NCI-H69 (cell line): Measurements from ENCODE around the gene CPSF4L.
A peak's percentile ranks its signal among the peaks of the same experiment; 100 is the strongest.

Source experiments
- DNase-seq: peaks from one replicate; lab custom pipeline; 2025; lab: John Stamatoyannopoulos, UW

CPSF4L gene

GRCh38 chr17:73232587-73233373 is 28.9 kb downstream of the CPSF4L start:
- peak; percentile 74 for DNase-seq

GRCh38 chr17:73231841-73232586 is 29.7 kb downstream of the CPSF4L start:
- peak; percentile 99 for DNase-seq

GRCh38 chr17:73231395-73231794 is 30.3 kb downstream of the CPSF4L start:
- peak; percentile 60 for DNase-seq

GRCh38 chr17:73230088-73230487 is 31.6 kb downstream of the CPSF4L start:
- no peak for DNase-seq

- DNase-seq: peak; percentile 67
These were observed 32.9 kb downstream of the CPSF4L start for GRCh38 chr17:73228748-73229236.

GRCh38 chr17:73227944-73228343 is 33.7 kb downstream of the CPSF4L start:
- DNase-seq: no peak

- DNase-seq: peak; percentile 18
These were observed 34.3 kb downstream of the CPSF4L start for GRCh38 chr17:73227379-73227778.

- peak; percentile 56 for DNase-seq
These were observed 35.0 kb downstream of the CPSF4L start for GRCh38 chr17:73226556-73227172.

GRCh38 chr17:73224663-73225305 is 36.9 kb downstream of the CPSF4L start:
- DNase-seq: no peak

GRCh38 chr17:73224237-73224636 is 37.4 kb downstream of the CPSF4L start:
- no peak for DNase-seq

- no peak for DNase-seq
These were observed 38.0 kb downstream of the CPSF4L start for GRCh38 chr17:73223626-73224230.

- DNase-seq: peak; percentile 49
These were observed 46.2 kb downstream of the CPSF4L start for GRCh38 chr17:73215447-73215846.

GRCh38 chr17:73214851-73215250 is 46.8 kb downstream of the CPSF4L start:
- no peak for DNase-seq

- DNase-seq: no peak
These were observed 47.7 kb downstream of the CPSF4L start for GRCh38 chr17:73214008-73214407.

- DNase-seq: no peak
These were observed 49.9 kb downstream of the CPSF4L start for GRCh38 chr17:73211745-73212144.

GRCh38 chr17:73210002-73210678 is 51.5 kb downstream of the CPSF4L start:
- DNase-seq: no peak

- DNase-seq: no peak
These were observed 52.2 kb downstream of the CPSF4L start for GRCh38 chr17:73209436-73209835.

GRCh38 chr17:73208139-73208827 is 53.4 kb downstream of the CPSF4L start:
- DNase-seq: no peak

- DNase-seq: peak; percentile 96
These were observed 56.2 kb downstream of the CPSF4L start for GRCh38 chr17:73205459-73205961.

- no peak for DNase-seq
These were observed 57.7 kb downstream of the CPSF4L start for GRCh38 chr17:73203788-73204479.
